T47D (cell line): ENCODE results near the gene SLX9.

Experiments used
- DNase-seq, 2 experiments: peaks; one replicate each; pipeline versions ENCODE4 v3.0.0 to v3.0.0-alpha.2; 2011 to 2012; ENCODE audit warnings: low read depth in 1 of 2, low spot score in 1 of 2
- JUND ChIP-seq: IDR thresholded peaks from 2 replicates; pipeline ENCODE4 v1.6.1; 2012; ENCODE audit warnings: low read depth
- in situ Hi-C: cut with HindIII; loops from 2 replicates; pipeline ENCODE4 v1.10.0; 2016; ENCODE audit warnings: low sequenced_read_pairs, low pct_unique_long_range_greater_than_20kb

SLX9 gene

DNA sequence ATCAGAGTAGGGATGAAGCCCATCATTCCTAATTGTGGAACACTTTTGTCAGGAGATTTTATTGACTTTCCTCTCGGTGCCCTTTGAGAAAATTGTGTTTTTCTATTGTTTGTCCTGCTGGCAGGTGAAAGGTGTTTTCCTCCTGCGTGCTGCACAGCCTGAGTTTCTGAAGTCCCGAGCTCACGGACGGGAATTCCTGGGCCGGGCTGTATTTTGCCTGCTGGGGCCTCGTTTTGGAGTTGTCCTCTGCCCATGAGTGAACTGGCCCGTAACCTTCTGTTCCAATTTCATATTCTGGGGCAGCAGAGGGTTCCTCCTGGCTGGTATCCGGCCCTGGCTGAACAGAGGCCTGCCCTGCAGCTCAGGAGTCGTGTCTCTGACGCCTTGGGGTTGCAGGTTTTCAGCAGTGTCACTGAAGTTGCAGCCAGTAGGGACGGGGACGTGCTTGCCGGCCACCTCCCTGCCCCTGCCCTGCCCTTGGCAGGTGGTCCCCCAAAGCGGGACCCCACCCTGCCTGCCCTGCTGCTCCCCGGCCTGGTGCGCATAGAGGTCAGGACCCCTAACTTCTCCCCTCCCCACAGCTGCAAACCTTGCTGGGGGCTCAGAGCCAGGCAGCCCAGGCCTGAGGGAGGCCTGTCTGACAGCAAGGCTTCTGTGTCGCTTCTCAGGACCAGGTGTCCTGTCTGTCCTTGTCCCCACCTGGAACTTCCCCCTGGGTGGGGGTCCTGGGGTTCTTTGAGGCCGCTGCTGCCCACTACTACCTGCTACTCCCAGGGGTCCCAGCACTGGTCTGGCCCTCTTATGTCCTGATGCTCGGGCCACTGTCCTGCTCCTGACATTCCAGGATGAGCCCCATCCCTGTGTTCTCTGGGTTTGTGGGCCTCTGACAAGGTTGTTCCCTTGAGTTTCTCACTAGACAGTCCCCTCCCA lies 49.0 kb downstream of the SLX9 start:
- DNase-seq: no peak
- no peak for TF ChIP-seq JUND
- in situ Hi-C loops: no loop called here

DNA sequence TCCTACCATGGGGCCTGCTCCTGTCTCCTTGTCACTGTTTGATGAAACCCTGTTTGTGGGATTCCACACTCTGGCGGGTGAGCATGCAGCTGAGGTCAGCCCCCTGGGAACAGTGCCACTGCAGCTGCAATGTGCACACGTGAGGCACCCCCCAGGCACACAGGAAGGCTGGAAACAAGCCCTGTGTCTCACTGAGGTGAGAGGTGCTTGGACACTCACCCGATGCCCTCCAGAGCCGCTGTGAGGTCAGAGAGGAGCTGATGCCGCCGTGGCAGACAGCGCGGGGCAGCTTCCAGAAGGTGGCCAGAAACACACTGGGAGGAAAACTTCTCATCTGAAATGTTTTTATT lies 49.7 kb downstream of the SLX9 start:
- TF ChIP-seq JUND: no peak
- DNase-seq: no peak
- in situ Hi-C loops: no loop called here

DNA sequence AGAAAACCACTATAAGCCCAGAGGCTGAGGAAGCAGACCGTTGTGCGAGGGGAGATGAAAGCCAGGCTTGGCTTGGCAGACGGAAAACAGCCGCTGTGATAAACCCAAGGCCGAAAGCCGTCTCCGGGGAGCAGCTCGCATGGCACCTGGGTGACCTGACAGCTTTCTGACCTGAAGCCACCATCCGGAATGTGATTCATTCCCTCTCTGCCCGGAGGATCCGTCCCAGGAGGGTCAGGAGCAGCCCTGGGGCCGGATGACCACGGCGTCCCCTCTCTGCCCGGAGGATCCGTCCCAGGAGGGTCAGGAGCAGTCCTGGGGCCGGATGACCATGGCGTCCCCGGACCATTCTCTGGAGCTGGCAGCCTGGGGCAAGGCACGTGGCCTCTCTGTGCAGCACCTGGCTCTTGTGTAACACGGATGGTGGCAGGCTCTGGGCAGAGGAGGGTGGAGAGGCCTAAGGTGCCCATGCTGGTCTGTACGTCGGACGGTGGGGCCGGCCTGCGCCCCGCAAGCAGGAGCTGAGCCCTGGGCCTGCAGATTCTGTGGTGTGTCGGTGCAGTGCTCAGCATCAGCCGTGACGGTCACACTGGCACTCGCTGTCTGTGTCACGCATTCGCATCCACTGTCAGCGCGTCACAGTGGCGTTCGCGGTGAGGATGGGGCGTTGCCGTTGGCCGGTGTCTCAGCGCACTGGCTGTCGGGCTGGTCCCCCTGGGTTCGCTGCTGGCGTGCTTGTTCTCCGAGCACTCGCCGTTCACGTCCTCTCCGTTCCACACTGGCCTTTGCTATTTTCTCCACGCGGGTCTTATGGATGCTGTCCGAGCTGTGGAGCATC lies 50.3 kb downstream of the SLX9 start:
- in situ Hi-C loops: no loop called here
- no peak for TF ChIP-seq JUND
- no peak for DNase-seq

GRCh38 chr21:44990921-44991320 lies 51.1 kb downstream of the SLX9 start:
- in situ Hi-C loops: no loop called here
- no peak for TF ChIP-seq JUND
- no peak for DNase-seq

GRCh38 chr21:44991538-44992483 lies 52.0 kb downstream of the SLX9 start:
- in situ Hi-C loops: no loop called here
- no peak for TF ChIP-seq JUND
- DNase-seq: no peak

DNA sequence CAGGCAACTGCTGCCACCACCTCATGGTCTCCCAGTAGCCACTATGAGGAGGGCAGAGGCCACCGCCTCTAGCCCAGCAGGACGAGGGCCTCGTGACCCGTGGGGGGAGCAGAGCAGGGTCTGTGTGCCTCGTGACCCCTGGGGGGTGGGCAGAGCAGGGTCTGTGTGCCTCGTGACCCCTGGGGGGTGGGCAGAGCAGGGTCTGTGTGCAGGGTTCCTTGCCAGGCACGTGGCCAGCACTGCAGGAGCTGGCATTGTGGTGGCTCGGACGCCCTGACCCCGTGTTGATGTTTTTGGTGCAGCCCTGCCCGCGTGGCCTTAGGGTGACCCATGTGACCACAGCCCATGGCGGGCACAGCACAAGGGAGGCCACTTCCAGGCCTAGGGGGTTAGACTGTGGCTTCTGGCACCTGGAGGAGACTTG lies 52.8 kb downstream of the SLX9 start:
- in situ Hi-C loops: no loop called here
- TF ChIP-seq JUND: no peak

GRCh38 chr21:44993321-44994046 lies 53.7 kb downstream of the SLX9 start:
- in situ Hi-C loops: no loop called here
- TF ChIP-seq JUND: no peak
- DNase-seq: no peak

More for the DNA sequence above, 52.8 kb downstream of the SLX9 start:
- no peak for DNase-seq

GRCh38 chr21:44994047-44994694 lies 54.3 kb downstream of the SLX9 start:
- in situ Hi-C loops: no loop called here
- no peak for DNase-seq

DNA sequence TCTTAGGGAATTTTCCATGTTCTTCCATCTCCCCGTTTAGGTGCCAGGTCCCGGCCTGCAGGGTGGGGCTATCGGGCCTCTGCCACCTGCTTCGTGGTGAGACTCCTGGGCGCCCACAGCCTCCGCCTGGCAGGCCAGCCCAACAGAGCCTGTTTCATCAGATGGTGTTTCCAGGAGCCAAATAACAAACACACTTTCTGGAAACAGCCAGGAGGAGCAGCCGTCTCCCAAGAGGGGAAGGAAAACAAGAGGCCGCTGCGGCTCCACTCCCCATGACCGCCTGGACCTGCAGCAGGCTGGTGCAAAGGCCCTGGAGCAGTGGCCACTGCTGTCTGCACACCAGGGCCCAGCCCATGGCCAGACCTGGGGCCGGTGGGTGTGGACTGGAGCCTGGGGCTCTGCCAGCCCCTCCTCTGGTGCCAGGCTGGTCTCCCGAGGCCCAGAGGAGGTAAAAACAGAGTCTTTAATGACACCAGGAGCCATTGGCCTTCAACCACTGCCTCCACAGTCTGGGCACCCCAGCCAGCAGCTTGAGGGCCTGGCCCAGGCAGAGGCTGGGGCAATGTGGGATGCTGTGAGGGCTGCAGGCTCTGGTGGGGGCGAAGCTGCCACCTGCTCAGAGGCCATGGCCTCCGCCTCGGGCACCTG lies 55.0 kb downstream of the SLX9 start:
- no peak for DNase-seq
- no peak for TF ChIP-seq JUND
- in situ Hi-C loops: no loop called here

More at GRCh38 chr21:44994047-44994694, 54.3 kb downstream of the SLX9 start:
- no peak for TF ChIP-seq JUND

GRCh38 chr21:44995343-44995941 lies 55.6 kb downstream of the SLX9 start:
- in situ Hi-C loops: no loop called here
- no peak for TF ChIP-seq JUND
- DNase-seq: no peak

DNA sequence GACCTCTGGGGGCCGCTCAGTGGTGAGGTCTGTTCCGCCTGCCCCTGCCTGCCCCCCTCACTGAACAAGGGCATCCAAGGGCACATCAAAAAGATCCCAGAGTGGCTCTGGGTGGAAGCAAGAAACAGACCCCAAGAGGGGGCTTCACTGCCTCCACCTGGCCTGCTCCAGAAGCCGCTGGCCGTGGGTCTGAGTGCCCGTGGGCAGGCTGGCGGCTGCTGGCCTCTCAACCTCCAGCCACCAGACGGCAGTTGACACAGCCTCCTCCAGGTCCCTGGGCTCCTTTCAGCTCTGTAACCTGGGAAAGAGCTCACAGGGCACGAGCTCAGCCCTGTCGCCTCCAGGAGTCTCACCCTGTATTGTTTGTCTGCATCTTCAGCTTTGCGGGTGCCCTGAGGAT lies 56.3 kb downstream of the SLX9 start:
- DNase-seq: no peak
- in situ Hi-C loops: no loop called here
- TF ChIP-seq JUND: no peak
